ENCODE data around the gene CTF1.
A peak's percentile ranks its signal among the peaks of the same experiment; 100 is the strongest.
"Not testable (repeated sequence)": the region's sequence is repeated elsewhere in the genome, so short reads cannot be mapped to it uniquely, and the experiment has no call there.

Gene CTF1

GRCh38 chr16:30934827-30935557, 38.6 kb downstream of the CTF1 start:
- no peak for DNase-seq

- DNase-seq, result no peak
Measured at GRCh38 chr16:30937692-30938091, 41.3 kb downstream of the CTF1 start.

- DNase-seq, result not testable (repeated sequence)
Measured at GRCh38 chr16:30939571-30939970, 43.2 kb downstream of the CTF1 start.

- DNase-seq, result peak; percentile 75
Measured at GRCh38 chr16:30941600-30942425, 45.4 kb downstream of the CTF1 start.

- DNase-seq, result no peak
Measured at GRCh38 chr16:30942426-30942806, 46.0 kb downstream of the CTF1 start.

GRCh38 chr16:30944352-30944751, 47.9 kb downstream of the CTF1 start:
- DNase-seq, result no peak

GRCh38 chr16:30946671-30947540, 50.5 kb downstream of the CTF1 start:
- DNase-seq, result no peak

GRCh38 chr16:30947541-30947858, 51.1 kb downstream of the CTF1 start:
- no peak for DNase-seq

- no peak for DNase-seq
Measured at GRCh38 chr16:30947859-30948666, 51.6 kb downstream of the CTF1 start.

- DNase-seq, result peak; percentile 59
Measured at GRCh38 chr16:30948667-30949649, 52.5 kb downstream of the CTF1 start, which contains the start of gene ORAI3. ORAI3 (plus strand) TSS chr16:30949068; CDS start chr16:30949290, 222 bp downstream.

GRCh38 chr16:30949650-30950515, 53.5 kb downstream of the CTF1 start:
- peak; percentile 52 for DNase-seq

GRCh38 chr16:30950516-30951065, 54.2 kb downstream of the CTF1 start:
- DNase-seq, result no peak

GRCh38 chr16:30951193-30951592, 54.8 kb downstream of the CTF1 start:
- DNase-seq, result no peak

GRCh38 chr16:30951750-30952149, 55.3 kb downstream of the CTF1 start:
- no peak for DNase-seq

GRCh38 chr16:30953111-30953510, 56.7 kb downstream of the CTF1 start:
- no peak for DNase-seq

Measured in activated CD4-positive, CD25-positive, alpha-beta regulatory T cell treated with anti-CD3 and anti-CD28 coated beads, Interleukin-2, amount 50 U/mL, for 72 hours (primary cell).